ENCODE measurements around the gene DNAJB5.

The DNAJB5 gene

GRCh38 chr9:34994260-34994899 lies 4.8 kb downstream of the DNAJB5 start:
- Histone ChIP-seq H3K27ac (ENCODE audit: low read depth, low read length) (peak overlapping the region; percentile 94), H3K4me3 (ENCODE audit: low read length) (no peak overlapping the region), H3K27me3 (ENCODE audit: insufficient read depth, low read length) (no peaks in the 10 kb centered on the region), H3K4me1 (ENCODE audit: insufficient read depth, low read length) (peaks cover 40% of the 10 kb centered on the region), H3K9ac (ENCODE audit: low read depth, low read length) (peak overlapping the region; percentile 48; the same call in 1 of the 2 replicates), H3K36me3 (ENCODE audit: insufficient read depth, low read length) (peaks cover 43% of the 10 kb centered on the region), H3K9me3 (ENCODE audit: insufficient read depth, low read depth, low read length) (no peaks in the 10 kb centered on the region)
- WGBS, result 43% methylated on average over 4 of the region's 4 CpGs

- peaks cover 43% of the 10 kb centered on the region for H3K36me3 ChIP-seq (ENCODE audit: insufficient read depth, low read length)
- peaks cover 40% of the 10 kb centered on the region for H3K4me1 ChIP-seq (ENCODE audit: insufficient read depth, low read length)
- no peaks in the 10 kb centered on the region for H3K9me3 ChIP-seq (ENCODE audit: insufficient read depth, low read depth, low read length)
- H3K27ac ChIP-seq (ENCODE audit: low read depth, low read length), result peak overlapping the region; percentile 24; the same call in 1 of the 2 replicates
- H3K27me3 ChIP-seq (ENCODE audit: insufficient read depth, low read length), result no peaks in the 10 kb centered on the region
- WGBS, result 83% methylated on average over 7 of the region's 7 CpGs
- no peak overlapping the region for H3K4me3 ChIP-seq (ENCODE audit: low read length)
- no peak overlapping the region for H3K9ac ChIP-seq (ENCODE audit: low read depth, low read length)
These were observed 5.5 kb downstream of the DNAJB5 start for GRCh38 chr9:34994900-34995669.

- H3K4me3 ChIP-seq (ENCODE audit: low read length), result no peak overlapping the region
- H3K4me1 ChIP-seq (ENCODE audit: insufficient read depth, low read length), result peaks cover 41% of the 10 kb centered on the region
These were observed 6.1 kb downstream of the DNAJB5 start for GRCh38 chr9:34995670-34996060.

GRCh38 chr9:34996181-34996904 lies 6.8 kb downstream of the DNAJB5 start:
- peaks cover 44% of the 10 kb centered on the region for H3K4me1 ChIP-seq (ENCODE audit: insufficient read depth, low read length)
- H3K9me3 ChIP-seq (ENCODE audit: insufficient read depth, low read depth, low read length), result no peaks in the 10 kb centered on the region
- 97% methylated on average over 26 of the region's 26 CpGs for WGBS
- no peak overlapping the region for H3K9ac ChIP-seq (ENCODE audit: low read depth, low read length)
- no peak overlapping the region for H3K4me3 ChIP-seq (ENCODE audit: low read length)
- no peak overlapping the region for H3K27ac ChIP-seq (ENCODE audit: low read depth, low read length)
- H3K36me3 ChIP-seq (ENCODE audit: insufficient read depth, low read length), result peaks cover 43% of the 10 kb centered on the region
- no peaks in the 10 kb centered on the region for H3K27me3 ChIP-seq (ENCODE audit: insufficient read depth, low read length)

More at GRCh38 chr9:34995670-34996060, 6.1 kb downstream of the DNAJB5 start:
- Histone ChIP-seq H3K9ac (ENCODE audit: low read depth, low read length) (no peak overlapping the region), H3K27me3 (ENCODE audit: insufficient read depth, low read length) (no peaks in the 10 kb centered on the region), H3K27ac (ENCODE audit: low read depth, low read length) (no peak overlapping the region), H3K36me3 (ENCODE audit: insufficient read depth, low read length) (peaks cover 43% of the 10 kb centered on the region), H3K9me3 (ENCODE audit: insufficient read depth, low read depth, low read length) (no peaks in the 10 kb centered on the region)
- WGBS, result 95% methylated on average over 3 of the region's 3 CpGs

- WGBS, result 92% methylated on average over 10 of the region's 10 CpGs
- Histone ChIP-seq H3K27me3 (ENCODE audit: insufficient read depth, low read length) (no peaks in the 10 kb centered on the region), H3K4me3 (ENCODE audit: low read length) (no peak overlapping the region), H3K9ac (ENCODE audit: low read depth, low read length) (no peak overlapping the region), H3K36me3 (ENCODE audit: insufficient read depth, low read length) (peaks cover 43% of the 10 kb centered on the region), H3K27ac (ENCODE audit: low read depth, low read length) (no peak overlapping the region), H3K4me1 (ENCODE audit: insufficient read depth, low read length) (peaks cover 42% of the 10 kb centered on the region), H3K9me3 (ENCODE audit: insufficient read depth, low read depth, low read length) (no peaks in the 10 kb centered on the region)
These were observed 7.3 kb downstream of the DNAJB5 start for GRCh38 chr9:34996905-34997279.

- H3K9me3 ChIP-seq (ENCODE audit: insufficient read depth, low read depth, low read length), result no peaks in the 10 kb centered on the region
- peaks cover 43% of the 10 kb centered on the region for H3K36me3 ChIP-seq (ENCODE audit: insufficient read depth, low read length)
- no peak overlapping the region for H3K27ac ChIP-seq (ENCODE audit: low read depth, low read length)
- H3K4me1 ChIP-seq (ENCODE audit: insufficient read depth, low read length), result peaks cover 38% of the 10 kb centered on the region
- H3K9ac ChIP-seq (ENCODE audit: low read depth, low read length), result no peak overlapping the region
- no peaks in the 10 kb centered on the region for H3K27me3 ChIP-seq (ENCODE audit: insufficient read depth, low read length)
- no peak overlapping the region for H3K4me3 ChIP-seq (ENCODE audit: low read length)
These were observed 7.8 kb downstream of the DNAJB5 start for GRCh38 chr9:34997379-34997781.

- H3K27ac ChIP-seq (ENCODE audit: low read depth, low read length), result no peak overlapping the region
These were observed 8.7 kb downstream of the DNAJB5 start for GRCh38 chr9:34998266-34998665.

GRCh38 chr9:34999576-34999975 lies 10.0 kb downstream of the DNAJB5 start:
- Histone ChIP-seq H3K36me3 (ENCODE audit: insufficient read depth, low read length) (peaks cover 36% of the 10 kb centered on the region), H3K4me1 (ENCODE audit: insufficient read depth, low read length) (peaks cover 26% of the 10 kb centered on the region), H3K27ac (ENCODE audit: low read depth, low read length) (no peak overlapping the region), H3K9ac (ENCODE audit: low read depth, low read length) (no peak overlapping the region), H3K9me3 (ENCODE audit: insufficient read depth, low read depth, low read length) (no peaks in the 10 kb centered on the region), H3K27me3 (ENCODE audit: insufficient read depth, low read length) (no peaks in the 10 kb centered on the region), H3K4me3 (ENCODE audit: low read length) (no peak overlapping the region)
- WGBS, result 92% methylated on average over 2 of the region's 2 CpGs

More at GRCh38 chr9:34998266-34998665, 8.7 kb downstream of the DNAJB5 start:
- H3K27me3 ChIP-seq (ENCODE audit: insufficient read depth, low read length), result no peaks in the 10 kb centered on the region
- no peak overlapping the region for H3K9ac ChIP-seq (ENCODE audit: low read depth, low read length)
- no peaks in the 10 kb centered on the region for H3K9me3 ChIP-seq (ENCODE audit: insufficient read depth, low read depth, low read length)
- H3K36me3 ChIP-seq (ENCODE audit: insufficient read depth, low read length), result peaks cover 38% of the 10 kb centered on the region
- peaks cover 37% of the 10 kb centered on the region for H3K4me1 ChIP-seq (ENCODE audit: insufficient read depth, low read length)
- WGBS, result 90% methylated on average over 2 of the region's 3 CpGs
- H3K4me3 ChIP-seq (ENCODE audit: low read length), result no peak overlapping the region

- H3K9me3 ChIP-seq (ENCODE audit: insufficient read depth, low read depth, low read length), result no peaks in the 10 kb centered on the region
- H3K4me1 ChIP-seq (ENCODE audit: insufficient read depth, low read length), result peaks cover 19% of the 10 kb centered on the region
- H3K27ac ChIP-seq (ENCODE audit: low read depth, low read length), result no peak overlapping the region
- peaks cover 24% of the 10 kb centered on the region for H3K36me3 ChIP-seq (ENCODE audit: insufficient read depth, low read length)
- WGBS, result 92% methylated on average over 6 of the region's 6 CpGs
- no peak overlapping the region for H3K9ac ChIP-seq (ENCODE audit: low read depth, low read length)
- no peaks in the 10 kb centered on the region for H3K27me3 ChIP-seq (ENCODE audit: insufficient read depth, low read length)
- no peak overlapping the region for H3K4me3 ChIP-seq (ENCODE audit: low read length)
These were observed 11.2 kb downstream of the DNAJB5 start for GRCh38 chr9:35000535-35001284.

GRCh38 chr9:35001285-35001677 lies 11.7 kb downstream of the DNAJB5 start:
- Histone ChIP-seq H3K4me3 (ENCODE audit: low read length) (no peak overlapping the region), H3K4me1 (ENCODE audit: insufficient read depth, low read length) (peaks cover 19% of the 10 kb centered on the region), H3K27ac (ENCODE audit: low read depth, low read length) (no peak overlapping the region), H3K36me3 (ENCODE audit: insufficient read depth, low read length) (peaks cover 19% of the 10 kb centered on the region), H3K27me3 (ENCODE audit: insufficient read depth, low read length) (no peaks in the 10 kb centered on the region), H3K9me3 (ENCODE audit: insufficient read depth, low read depth, low read length) (no peaks in the 10 kb centered on the region), H3K9ac (ENCODE audit: low read depth, low read length) (no peak overlapping the region)
- 92% methylated on average over 1 of the region's 2 CpGs for WGBS

Data from HUES64 (cell line).